H1 (cell line): Measurements from ENCODE around the gene GALNT17. TPM values are rescaled to one million over a fixed set of nuclear protein-coding genes. Genes with fewer than 3 reads are reported as not detected.

Experiments used
- CTCF ChIA-PET: fragments of 300-600 bp; sonication (Branson Sonifier 250); formaldehyde crosslinking; loops from one replicate; lab custom pipeline; 2021; ENCODE audit not compliant: partially characterized antibody; lab: Charles Lee
- POLR2A ChIA-PET: fragments of 300-600 bp; sonication (Branson Sonifier 250); formaldehyde crosslinking; loops from one replicate; lab custom pipeline; 2021; ENCODE audit warnings: inconsistent platforms; ENCODE audit not compliant: partially characterized antibody; lab: Charles Lee
- DNase-seq, 2 experiments: peaks; one replicate each; pipeline versions ENCODE4 v3.0.0 to v3.0.0-alpha.2; 2010 to 2022; ENCODE audit warnings: low spot score in 2 of 2, low read depth in 1 of 2, mixed read lengths in 1 of 2
- FAIRE-seq: peaks from 2 replicates; lab custom pipeline; 2011; peaks lifted over from hg19 to GRCh38; lab: Jason Lieb, UNC
- H2AFZ ChIP-seq: 2 replicates; pipeline ENCODE4 v1.8.1; 2012; ENCODE audit warnings: low read length, inconsistent platforms
- H2AK5ac ChIP-seq: 2 replicates; pipeline ENCODE4 v1.6.1; 2013; ENCODE audit warnings: low read depth, low read length
- H2BK120ac ChIP-seq: replicated peaks from 2 replicates; pipeline ENCODE3; 2013; ENCODE audit warnings: low read depth, low read length, inconsistent platforms
- H2BK12ac ChIP-seq: 2 replicates; pipeline ENCODE4 v1.6.1; 2013; ENCODE audit warnings: low read depth, low read length
- H2BK15ac ChIP-seq: 2 replicates; pipeline ENCODE4 v1.6.1; 2013; ENCODE audit warnings: low read length
- H2BK20ac ChIP-seq: 2 replicates; pipeline ENCODE4 v1.6.1; 2013; ENCODE audit warnings: low read length
- H2BK5ac ChIP-seq: 2 replicates; pipeline ENCODE4 v1.6.1; 2013; ENCODE audit warnings: low read depth, low read length
- H3K14ac ChIP-seq: 2 replicates; pipeline ENCODE4 v1.6.1; 2013; ENCODE audit warnings: inconsistent platforms; ENCODE audit not compliant: insufficient read length
- H3K18ac ChIP-seq: 2 replicates; pipeline ENCODE4 v1.6.1; 2013; ENCODE audit warnings: low read length; ENCODE audit errors: extremely low read depth
- H3K23ac ChIP-seq: 2 replicates; pipeline ENCODE4 v1.6.1; 2013; ENCODE audit warnings: inconsistent platforms; ENCODE audit not compliant: insufficient read length
- H3K23me2 ChIP-seq: 2 replicates; pipeline ENCODE4 v1.6.1; 2013; ENCODE audit warnings: low read depth, low read length
- H3K27ac ChIP-seq: 2 replicates; pipeline ENCODE4 v1.6.1; 2011; ENCODE audit warnings: low read depth, low read length, inconsistent platforms
- H3K27me3 ChIP-seq, 4 experiments: replicated peaks in 1 of 4; 1 replicate in 1 of 4; 2 replicates in 3 of 4; pipeline versions ENCODE4 v1.6.1 to v1.8.1; 2011 to 2013; ENCODE audit warnings: low read length in 3 of 4, mild to moderate bottlenecking in 3 of 4, inconsistent platforms in 2 of 4, mixed read lengths in 2 of 4, moderate library complexity in 1 of 4; ENCODE audit not compliant: control insufficient read depth in 3 of 4, insufficient read depth in 3 of 4; ENCODE audit errors: extremely low read depth in 1 of 4
- H3K36me3 ChIP-seq, 4 experiments: 2 replicates each; pipeline versions ENCODE4 v1.6.1 to v1.8.1; 2011 to 2013; ENCODE audit warnings: mild to moderate bottlenecking in 4 of 4, low read length in 3 of 4, moderate library complexity in 2 of 4, control low read depth in 1 of 4, inconsistent platforms in 1 of 4; ENCODE audit not compliant: insufficient read depth in 4 of 4, control insufficient read depth in 2 of 4
- H3K4ac ChIP-seq: replicated peaks from 2 replicates; pipeline ENCODE3; 2013; ENCODE audit warnings: low read length, low read depth, mixed read lengths, inconsistent platforms; ENCODE audit not compliant: insufficient read length
- H3K4me1 ChIP-seq, 4 experiments: replicated peaks in 1 of 4; 1 replicate in 1 of 4; 2 replicates in 3 of 4; pipeline versions ENCODE4 v1.6.1 to v1.8.1; 2011 to 2013; ENCODE audit warnings: low read length in 3 of 4, inconsistent platforms in 2 of 4, mixed read lengths in 1 of 4; ENCODE audit not compliant: insufficient read depth in 4 of 4, control insufficient read depth in 3 of 4
- H3K4me2 ChIP-seq, 2 experiments: 2 replicates each; pipeline versions ENCODE4 v1.6.1 to v1.8.1; 2011 to 2013; ENCODE audit warnings: low read depth in 2 of 2, low read length in 2 of 2, control low read depth in 1 of 2, inconsistent platforms in 1 of 2, mild to moderate bottlenecking in 1 of 2; ENCODE audit not compliant: insufficient read depth in 1 of 2
- H3K4me3 ChIP-seq, 4 experiments: fragments of 200-600, 300-600 bp in 1 of 4; sonication (generic), shearing (Covaris generic), sonication (Bioruptor Twin) in 1 of 4; 2 replicates each; pipeline versions ENCODE4 v1.5.1 to v1.8.1; 2011 to 2016; ENCODE audit warnings: low read length in 4 of 4, low read depth in 3 of 4, control low read depth in 2 of 4, inconsistent platforms in 2 of 4, mild to moderate bottlenecking in 2 of 4, mixed read lengths in 1 of 4, moderate library complexity in 1 of 4; ENCODE audit not compliant: insufficient read depth in 2 of 4; ENCODE audit errors: extremely low read depth in 1 of 4
- H3K56ac ChIP-seq: replicated peaks from 2 replicates; pipeline ENCODE3; 2013; ENCODE audit warnings: low read depth, mild to moderate bottlenecking, mixed read lengths, low read length, inconsistent platforms; ENCODE audit not compliant: insufficient read length
- H3K79me1 ChIP-seq: 2 replicates; pipeline ENCODE4 v1.6.1; 2013; ENCODE audit warnings: low read depth, low read length, control low read depth
- H3K79me2 ChIP-seq, 2 experiments: 2 replicates each; pipeline versions ENCODE4 v1.6.1 to v1.8.1; 2012 to 2013; ENCODE audit warnings: low read length in 2 of 2, mild to moderate bottlenecking in 2 of 2, inconsistent platforms in 1 of 2; ENCODE audit not compliant: insufficient read depth in 2 of 2, control insufficient read depth in 1 of 2
- H3K9ac ChIP-seq, 4 experiments: replicated peaks in 1 of 4; 1 replicate in 1 of 4; 2 replicates in 3 of 4; pipeline versions ENCODE4 v1.6.1 to v1.8.1; 2011 to 2013; ENCODE audit warnings: low read depth in 3 of 4, low read length in 3 of 4, control low read depth in 2 of 4, mild to moderate bottlenecking in 2 of 4, moderate library complexity in 2 of 4, inconsistent platforms in 1 of 4; ENCODE audit errors: extremely low read depth in 1 of 4
- H3K9me3 ChIP-seq, 2 experiments: 2 replicates each; pipeline versions ENCODE4 v1.6.1 to v1.8.1; 2012 to 2013; ENCODE audit warnings: mild to moderate bottlenecking in 2 of 2, moderate library complexity in 2 of 2, control low read depth in 1 of 2, inconsistent platforms in 1 of 2, low read depth in 1 of 2, low read length in 1 of 2, mixed read lengths in 1 of 2; ENCODE audit not compliant: insufficient read depth in 2 of 2
- H4K20me1 ChIP-seq, 2 experiments: replicated peaks in 1 of 2; 2 replicates each; pipeline versions ENCODE3 to v1.8.1; 2011 to 2013; ENCODE audit warnings: inconsistent platforms in 2 of 2, low read length in 2 of 2, mild to moderate bottlenecking in 1 of 2; ENCODE audit not compliant: insufficient read depth in 2 of 2, control insufficient read depth in 1 of 2
- H4K5ac ChIP-seq: 2 replicates; pipeline ENCODE4 v1.6.1; 2013; ENCODE audit warnings: low read length, low read depth, mixed read lengths, inconsistent platforms; ENCODE audit not compliant: insufficient read length
- H4K8ac ChIP-seq: 2 replicates; pipeline ENCODE4 v1.8.0; 2013; ENCODE audit warnings: mild to moderate bottlenecking, moderate library complexity, low read length, inconsistent platforms; ENCODE audit not compliant: insufficient read depth; ENCODE audit errors: extremely low read depth
- H4K91ac ChIP-seq: replicated peaks from 2 replicates; pipeline ENCODE3; 2013; ENCODE audit warnings: low read length, mixed read lengths, inconsistent platforms; ENCODE audit not compliant: insufficient read length
- EP300 ChIP-seq, 2 experiments: IDR thresholded peaks; 1 replicate in 1 of 2; 2 replicates in 1 of 2; pipeline ENCODE4 v1.6.1; 2011 to 2012; ENCODE audit warnings: low read depth in 2 of 2, low read length in 2 of 2, mild to moderate bottlenecking in 2 of 2, borderline replicate concordance in 1 of 2, inconsistent platforms in 1 of 2, moderate library complexity in 1 of 2
- HDAC6 ChIP-seq: IDR thresholded peaks from one replicate; pipeline ENCODE4 v1.7.1; 2012; ENCODE audit warnings: low read depth, mild to moderate bottlenecking, inconsistent platforms, low read length, moderate library complexity
- WGBS, 2 experiments: shearing (Covaris generic) in 1 of 2; methylation state at CpG; one replicate each; pipeline versions ENCODE4 v1.1.6 to v1.1.7; 2013 to 2015; ENCODE audit warnings: low lambda C conversion rate in 2 of 2, mixed read lengths in 2 of 2, inconsistent platforms in 1 of 2, low coverage in 1 of 2, missing lambda C conversion rate in 1 of 2; ENCODE audit not compliant: insufficient replicate concordance in 2 of 2, insufficient coverage in 1 of 2, insufficient read length in 1 of 2; ENCODE audit errors: extremely low coverage in 1 of 2, missing lambda C conversion rate in 1 of 2; 5-methylcytosine and 5-hydroxymethylcytosine counted together
- polyA plus RNA-seq, 7 experiments: library from polyadenylated mRNA; depleted of rRNA in 3 of 7; stranded (reverse) in 5 of 7; unstranded in 2 of 7; fragments of >200 nt in 5 of 7; fragments of 200-250 nt in 2 of 7; gene quantifications; 1 replicate in 5 of 7; 2 replicates in 1 of 7; 4 replicates in 1 of 7; pipeline versions ENCODE4 v1.2.1 to v1.2.3, GENCODE V29; 2011 to 2013; ENCODE audit warnings: missing spikeins in 2 of 7, mixed read lengths in 2 of 7
- total RNA-seq: library from RNA; stranded (reverse); fragmentation: NEBNext Ultra II Directional; extraction: Animal tissue kit (Norgen Biotek cat#: 25700); gene quantifications from 2 replicates; pipeline ENCODE4 v1.2.1, GENCODE V29; 2021
- TF ChIP-seq, protein P1 (sequence below): IDR thresholded peaks from 2 replicates; pipeline ENCODE4 v1.6.1; 2012; ENCODE audit warnings: inconsistent platforms

The GALNT17 gene
- total and polyA plus RNA-seq, 2 of the 8 experiments (the other 6 are each of a cell fraction or from before 2014, with no cell fraction given) = 37.7 to 47.0 TPM

DNA sequence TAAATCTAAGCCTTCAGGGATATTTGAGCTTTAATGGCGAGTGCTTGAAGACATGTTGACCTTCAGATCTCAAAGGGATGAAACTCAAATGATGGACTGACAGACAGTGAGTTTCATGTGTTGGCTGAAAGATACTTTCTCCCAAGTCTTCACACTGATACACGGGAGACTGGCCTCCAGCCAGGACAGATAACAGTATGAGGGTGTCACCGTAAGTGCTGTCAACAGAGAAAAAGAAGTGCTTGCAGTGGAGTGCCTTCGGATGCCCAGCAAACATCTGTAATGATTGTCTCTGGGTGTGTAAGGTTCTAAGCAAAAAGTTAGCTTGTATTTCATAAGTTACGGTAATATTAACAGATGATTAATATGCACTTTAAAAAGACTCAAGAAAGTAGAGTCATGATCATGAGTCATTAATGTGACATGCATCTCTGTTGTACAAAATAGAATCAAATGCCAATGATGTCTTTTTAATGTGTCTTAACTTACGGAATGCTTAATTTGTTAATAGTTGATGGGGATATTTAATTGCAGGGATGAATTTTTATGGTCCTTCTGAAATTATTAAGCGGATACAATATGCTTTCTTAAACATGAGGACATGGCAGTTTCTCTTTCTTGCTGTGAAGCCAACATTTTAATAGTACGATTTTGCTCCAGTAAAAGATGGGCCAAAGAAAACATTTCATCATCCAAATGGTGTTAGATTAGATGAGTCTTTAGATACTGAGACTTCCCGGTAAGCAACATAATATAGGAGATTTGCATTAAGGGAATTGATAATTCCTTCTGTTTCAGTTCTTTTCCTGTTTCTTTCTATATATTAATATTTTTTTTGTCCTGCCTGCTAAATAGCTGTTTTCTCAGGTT, 292.5 kb downstream of the GALNT17 start:
- Histone ChIP-seq H4K5ac (no peak overlapping the region), H3K4me2 (no peak overlapping the region), H2BK20ac (no peak overlapping the region), H3K9ac (no peak overlapping the region), H2AK5ac (no peak overlapping the region), H3K18ac (no peak overlapping the region), H3K79me2 (no peaks in the 10 kb centered on the region), H2BK15ac (no peak overlapping the region), H3K4me3 (no peak overlapping the region), H4K20me1 (no peaks in the 10 kb centered on the region), H3K27ac (no peak overlapping the region), H3K79me1 (no peaks in the 10 kb centered on the region; the same call in 1 of the 2 replicates), H3K36me3 (peaks cover 2 to 16% (median 8%) of the 10 kb centered on the region in 4 experiments; a peak in 5 of 8 replicates), H2BK12ac (no peak overlapping the region), H3K56ac (no peak overlapping the region), H3K23ac (no peak overlapping the region), H3K4ac (no peak overlapping the region), H4K91ac (no peak overlapping the region), H2BK5ac (no peak overlapping the region), H2AFZ (no peak overlapping the region), H3K14ac (no peak overlapping the region), H2BK120ac (no peak overlapping the region)
- 84% methylated on average over 9 of the region's 9 CpGs; no CpG with 5 or more reads in 1 of the 2 experiments for WGBS, 2 experiments
- ChIA-PET POLR2A (no interaction called here), CTCF (interaction anchor here (0.7 kb wide), 2 partner anchors 9 to 568 kb away, joined by 3 read pairs; no protein-coding TSS in a partner anchor)
- no peak for FAIRE-seq
- no peak for DNase-seq
- TF ChIP-seq EP300 (IDR thresholded peaks at IDR 0.05; ENCODE audit: borderline replicate concordance in 1 of 2, low read depth in 2 of 2, low read length in 2 of 2) = no peak
- TF ChIP-seq HDAC6 = no peak
- TF ChIP-seq, protein P1, sequence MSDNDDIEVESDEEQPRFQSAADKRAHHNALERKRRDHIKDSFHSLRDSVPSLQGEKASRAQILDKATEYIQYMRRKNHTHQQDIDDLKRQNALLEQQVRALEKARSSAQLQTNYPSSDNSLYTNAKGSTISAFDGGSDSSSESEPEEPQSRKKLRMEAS = no peak
- TF ChIP-seq, all 59 proteins: peak for 0
- no peak overlapping the region for H4K8ac ChIP-seq
- H3K23me2 ChIP-seq = no peaks in the 10 kb centered on the region
- peaks cover 0 to 2% (median 0%) of the 10 kb centered on the region in 4 experiments; a peak in 1 of 7 replicates for H3K4me1 ChIP-seq
- no peaks in the 10 kb centered on the region for H3K27me3 ChIP-seq
- no peaks in the 10 kb centered on the region; a peak in 1 of 4 replicates for H3K9me3 ChIP-seq
